ENCODE measurements around the gene SAMD11. TPM values are rescaled to one million over a fixed set of nuclear protein-coding genes. Genes with fewer than 3 reads are reported as not detected.
A peak's percentile ranks its signal among the peaks of the same experiment; 100 is the strongest.

Gene SAMD11
- total and polyA plus RNA-seq, 2 donors (not counting 1 experiment from before 2014, with no cell fraction given), result not detected

DNA sequence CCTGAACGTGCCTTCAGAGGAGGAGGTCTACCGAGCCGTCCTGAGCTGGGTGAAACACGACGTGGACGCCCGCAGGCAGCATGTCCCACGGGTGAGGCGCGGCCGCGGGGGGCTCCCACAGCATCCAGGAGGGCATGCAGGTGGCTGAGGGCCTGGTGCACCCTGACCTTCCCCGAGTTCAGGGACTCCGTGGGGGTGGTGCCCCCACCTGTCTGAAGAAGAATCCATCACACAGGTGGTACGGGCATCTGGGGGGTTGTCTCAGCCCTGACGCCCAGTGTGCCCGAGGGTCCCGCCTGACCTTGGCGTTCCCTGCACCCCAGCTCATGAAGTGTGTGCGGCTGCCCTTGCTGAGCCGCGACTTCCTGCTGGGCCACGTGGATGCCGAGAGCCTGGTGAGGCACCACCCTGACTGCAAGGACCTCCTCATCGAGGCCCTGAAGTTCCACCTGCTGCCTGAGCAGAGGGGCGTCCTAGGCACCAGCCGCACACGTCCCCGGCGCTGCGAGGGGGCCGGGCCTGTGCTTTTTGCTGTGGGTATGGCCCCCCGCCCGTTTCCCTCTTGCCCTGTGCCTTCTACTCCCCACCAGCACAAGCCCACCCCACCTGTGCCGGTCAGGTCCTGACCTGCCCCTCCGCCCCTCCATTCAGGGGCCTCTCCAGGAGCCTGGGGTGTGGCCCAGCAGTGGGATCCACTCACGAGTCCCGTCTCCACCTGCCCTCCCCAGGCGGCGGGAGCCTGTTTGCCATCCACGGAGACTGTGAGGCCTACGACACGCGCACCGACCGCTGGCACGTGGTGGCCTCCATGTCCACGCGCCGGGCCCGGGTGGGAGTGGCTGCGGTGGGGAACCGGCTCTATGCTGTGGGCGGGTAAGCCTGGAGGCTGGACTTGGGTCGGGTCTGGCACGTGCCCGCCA is 38.9 kb downstream of the SAMD11 start:
- Histone ChIP-seq H3K79me2 (ENCODE audit: control insufficient read depth, insufficient read depth, low read length) (peaks cover 14% of the 10 kb centered on the region), H3K4me2 (replicated peaks; ENCODE audit: low read depth, low read length, poor library complexity, severe bottlenecking) (no peak overlapping the region), H3K9me3 (ENCODE audit: control extremely low read depth in 1 of 3, control insufficient read depth in 2 of 3, insufficient read depth in 1 of 3, low read length in 2 of 3) (no peaks in the 10 kb centered on the region), H2AFZ (ENCODE audit: insufficient read depth, low read depth, low read length, poor library complexity, severe bottlenecking) (no peak overlapping the region), H3K27me3 (replicated peaks in 1 of 4; ENCODE audit: control extremely low read depth in 1 of 4, control insufficient read depth in 3 of 4, insufficient read depth in 4 of 4, low read length in 3 of 4) (peaks cover 0 to 4% (median 2%) of the 10 kb centered on the region in 4 experiments), H3K27ac (ENCODE audit: low read length in 2 of 2) (no peak overlapping the region), H3K4me1 (ENCODE audit: control insufficient read depth in 2 of 2, insufficient read depth in 2 of 2, low read length in 2 of 2) (peaks cover 33 to 40% of the 10 kb centered on the region in 2 donors), H3K36me3 (replicated peaks in 1 of 2; ENCODE audit: control extremely low read depth in 1 of 2, control insufficient read depth in 1 of 2, extremely low read depth in 1 of 2, insufficient read depth in 2 of 2, low read length in 1 of 2) (no peaks in the 10 kb centered on the region), H3K4me3 (ENCODE audit: control extremely low read depth in 1 of 5, extremely low read depth in 1 of 5, insufficient read depth in 1 of 5, low read depth in 2 of 5, low read length in 4 of 5) (no peak overlapping the region), H4K20me1 (ENCODE audit: control insufficient read depth, insufficient read depth, low read length, poor library complexity, severe bottlenecking) (peaks cover 14% of the 10 kb centered on the region), H3K9ac (ENCODE audit: low read length) (no peak overlapping the region)
- intact Hi-C loops (cut with micrococcal nuclease), result no loop called here
- Mint-ChIP-seq H3K27ac (no peak overlapping the region), H3K4me1 (peaks cover 11% of the 10 kb centered on the region), H3K4me3 (peak overlapping the region; percentile 63), H3K27me3 (no peaks in the 10 kb centered on the region), H3K9me3 (ENCODE audit: insufficient read depth) (no peaks in the 10 kb centered on the region)
- ATAC-seq (ENCODE audit: low read depth) (no peak), DNase-seq (no peak)
- WGBS (ENCODE audit: insufficient coverage), result 96% methylated on average over 53 of the region's 57 CpGs
- TF ChIP-seq EZH2 (IDR thresholded peaks at IDR 0.05; ENCODE audit: borderline replicate concordance, insufficient read depth, low read depth, low read length, poor library complexity, severe bottlenecking), result no peak
- TF ChIP-seq, protein P1, sequence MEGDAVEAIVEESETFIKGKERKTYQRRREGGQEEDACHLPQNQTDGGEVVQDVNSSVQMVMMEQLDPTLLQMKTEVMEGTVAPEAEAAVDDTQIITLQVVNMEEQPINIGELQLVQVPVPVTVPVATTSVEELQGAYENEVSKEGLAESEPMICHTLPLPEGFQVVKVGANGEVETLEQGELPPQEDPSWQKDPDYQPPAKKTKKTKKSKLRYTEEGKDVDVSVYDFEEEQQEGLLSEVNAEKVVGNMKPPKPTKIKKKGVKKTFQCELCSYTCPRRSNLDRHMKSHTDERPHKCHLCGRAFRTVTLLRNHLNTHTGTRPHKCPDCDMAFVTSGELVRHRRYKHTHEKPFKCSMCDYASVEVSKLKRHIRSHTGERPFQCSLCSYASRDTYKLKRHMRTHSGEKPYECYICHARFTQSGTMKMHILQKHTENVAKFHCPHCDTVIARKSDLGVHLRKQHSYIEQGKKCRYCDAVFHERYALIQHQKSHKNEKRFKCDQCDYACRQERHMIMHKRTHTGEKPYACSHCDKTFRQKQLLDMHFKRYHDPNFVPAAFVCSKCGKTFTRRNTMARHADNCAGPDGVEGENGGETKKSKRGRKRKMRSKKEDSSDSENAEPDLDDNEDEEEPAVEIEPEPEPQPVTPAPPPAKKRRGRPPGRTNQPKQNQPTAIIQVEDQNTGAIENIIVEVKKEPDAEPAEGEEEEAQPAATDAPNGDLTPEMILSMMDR (IDR thresholded peaks at IDR 0.05), result no peak
- ChIA-PET CTCF (interaction anchor here (0.7 kb wide), 1 partner anchor 93 kb away, joined by 3 read pairs; no protein-coding TSS in a partner anchor), POLR2A (no interaction called here)

DNA sequence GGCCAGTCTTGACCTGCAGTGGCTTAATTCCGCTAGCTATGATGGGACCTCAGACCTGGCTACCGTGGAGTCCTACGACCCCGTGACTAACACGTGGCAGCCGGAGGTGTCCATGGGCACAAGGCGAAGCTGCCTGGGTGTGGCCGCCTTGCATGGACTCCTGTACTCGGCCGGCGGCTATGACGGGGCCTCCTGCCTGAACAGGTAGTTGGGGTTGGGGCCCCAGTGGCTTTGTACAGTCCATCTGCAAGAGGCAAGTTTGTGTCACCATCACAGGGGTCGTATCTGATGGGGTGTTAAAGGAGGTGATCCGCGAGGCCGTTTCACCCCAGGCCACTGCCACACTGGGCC is 39.6 kb downstream of the SAMD11 start:
- H3K4me1 ChIP-seq (ENCODE audit: control insufficient read depth in 2 of 2, insufficient read depth in 2 of 2, low read length in 2 of 2), result peaks cover 26 to 35% of the 10 kb centered on the region in 2 donors
- POLR2A ChIA-PET, result no interaction called here

More for the DNA sequence above, 39.6 kb downstream of the SAMD11 start:
- H4K20me1 ChIP-seq (ENCODE audit: control insufficient read depth, insufficient read depth, low read length, poor library complexity, severe bottlenecking), result peaks cover 8% of the 10 kb centered on the region
- H3K27me3 Mint-ChIP-seq, result peaks cover under 1% of the 10 kb centered on the region
- no peak overlapping the region for H3K9ac ChIP-seq (ENCODE audit: low read length)
- H3K27ac Mint-ChIP-seq, result no peak overlapping the region
- H3K4me2 ChIP-seq (replicated peaks; ENCODE audit: low read depth, low read length, poor library complexity, severe bottlenecking), result no peak overlapping the region
- no peak for TF ChIP-seq EZH2 (IDR thresholded peaks at IDR 0.05; ENCODE audit: borderline replicate concordance, insufficient read depth, low read depth, low read length, poor library complexity, severe bottlenecking)
- TF ChIP-seq, protein P1 (IDR thresholded peaks at IDR 0.05), result no peak
- no peaks in the 10 kb centered on the region for H3K36me3 ChIP-seq (replicated peaks in 1 of 2; ENCODE audit: control extremely low read depth in 1 of 2, control insufficient read depth in 1 of 2, extremely low read depth in 1 of 2, insufficient read depth in 2 of 2, low read length in 1 of 2)
- WGBS (ENCODE audit: insufficient coverage), result 95% methylated on average over 16 of the region's 16 CpGs
- H2AFZ ChIP-seq (ENCODE audit: insufficient read depth, low read depth, low read length, poor library complexity, severe bottlenecking), result no peak overlapping the region
- ATAC-seq (ENCODE audit: low read depth), result no peak
- intact Hi-C loops (cut with micrococcal nuclease), result no loop called here
- DNase-seq, result no peak
- H3K27ac ChIP-seq (ENCODE audit: low read length in 2 of 2), result no peak overlapping the region
- CTCF ChIA-PET, result no interaction called here
- no peaks in the 10 kb centered on the region for H3K9me3 ChIP-seq (ENCODE audit: control extremely low read depth in 1 of 3, control insufficient read depth in 2 of 3, insufficient read depth in 1 of 3, low read length in 2 of 3)
- peaks cover 9% of the 10 kb centered on the region for H3K4me1 Mint-ChIP-seq
- H3K4me3 ChIP-seq (ENCODE audit: control extremely low read depth in 1 of 5, extremely low read depth in 1 of 5, insufficient read depth in 1 of 5, low read depth in 2 of 5, low read length in 4 of 5), result no peak overlapping the region
- H3K9me3 Mint-ChIP-seq (ENCODE audit: insufficient read depth), result no peaks in the 10 kb centered on the region
- peaks cover 0 to 10% (median 4%) of the 10 kb centered on the region in 4 experiments for H3K27me3 ChIP-seq (replicated peaks in 1 of 4; ENCODE audit: control extremely low read depth in 1 of 4, control insufficient read depth in 3 of 4, insufficient read depth in 4 of 4, low read length in 3 of 4)
- H3K79me2 ChIP-seq (ENCODE audit: control insufficient read depth, insufficient read depth, low read length), result peaks cover 8% of the 10 kb centered on the region
- H3K4me3 Mint-ChIP-seq, result peak overlapping the region; percentile 49
